HG02852 (cell line): ENCODE measurements around the gene ADARB2.
A peak's percentile ranks its signal among the peaks of the same experiment; 100 is the strongest.
"Not testable (repeated sequence)": the region's sequence is repeated elsewhere in the genome, so short reads cannot be mapped to it uniquely, and the experiment has no call there.

Experiments
- ATAC-seq: cut with Tn5 transposase; IDR thresholded peaks from one replicate; pipeline ENCODE4 v1.9.1; 2021; ENCODE audit warnings: mild to moderate bottlenecking, moderate library complexity; ENCODE audit not compliant: unreplicated experiment

Gene ADARB2

GRCh38 chr10:1737222-1738061 lies at the start of gene ADARB2:
Gene ADARB2, minus strand, starts transcription at chr10:1737525.
- ATAC-seq: peak; percentile 72

DNA sequence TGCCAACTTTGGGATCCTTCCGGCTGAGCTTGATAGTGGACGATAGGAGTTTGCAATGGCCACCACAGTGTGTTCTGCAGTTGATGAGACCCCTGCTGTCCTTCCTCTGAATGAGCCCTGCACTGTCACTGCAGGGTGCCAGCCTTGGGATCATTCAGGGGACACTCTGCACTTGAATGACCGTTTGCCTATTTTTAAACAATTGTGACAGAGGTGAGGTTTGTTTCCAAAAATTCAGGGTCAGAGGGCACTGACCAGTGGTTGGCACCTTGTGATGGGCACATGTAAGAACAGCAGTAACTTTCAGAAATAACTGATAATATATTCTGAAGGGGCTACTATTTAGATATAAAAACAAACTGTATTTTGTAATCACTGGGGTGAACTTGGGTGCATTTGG lies 48.5 kb upstream of the ADARB2 start:
- no peak for ATAC-seq

DNA sequence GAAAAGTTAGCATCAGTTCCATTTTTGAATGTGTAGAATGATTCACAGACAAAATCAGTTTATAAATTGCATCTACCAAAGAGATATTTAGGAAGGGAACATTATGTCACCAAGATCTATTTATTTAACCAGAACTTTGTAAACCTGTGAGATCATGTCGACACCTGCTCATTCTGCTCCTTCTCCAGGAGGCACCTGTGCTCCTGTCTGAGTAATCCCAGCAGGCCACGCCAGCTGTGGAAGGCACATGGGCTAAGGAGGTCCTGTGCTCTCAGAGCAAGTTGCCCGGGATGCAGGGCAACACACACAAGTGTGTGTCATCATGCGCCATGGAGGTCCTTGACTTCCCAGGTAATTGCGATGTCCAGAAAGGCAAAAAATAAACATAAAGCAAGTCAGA lies 45.5 kb upstream of the ADARB2 start:
- no peak for ATAC-seq

DNA sequence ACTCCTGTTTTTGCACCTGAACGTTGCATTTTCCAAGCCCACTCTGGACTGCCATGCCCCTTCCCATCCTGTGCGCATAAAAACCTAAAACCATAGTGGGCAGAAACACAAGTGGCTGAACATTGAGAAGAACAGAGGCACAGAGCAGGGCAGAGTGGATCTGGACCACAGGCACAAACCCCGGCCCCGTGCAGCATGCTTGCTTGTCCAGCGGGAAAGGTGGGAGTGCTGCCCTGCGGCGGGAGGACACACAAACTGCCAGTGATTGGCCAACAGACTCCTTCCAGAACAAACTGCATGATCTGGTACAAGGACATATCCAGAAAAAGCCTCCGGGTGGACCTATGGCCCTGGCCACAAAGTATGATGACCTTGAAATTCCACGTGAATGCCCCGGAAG lies 42.5 kb upstream of the ADARB2 start:
- ATAC-seq: no peak

GRCh38 chr10:1778375-1778969 lies 41.1 kb upstream of the ADARB2 start:
- ATAC-seq: no peak

DNA sequence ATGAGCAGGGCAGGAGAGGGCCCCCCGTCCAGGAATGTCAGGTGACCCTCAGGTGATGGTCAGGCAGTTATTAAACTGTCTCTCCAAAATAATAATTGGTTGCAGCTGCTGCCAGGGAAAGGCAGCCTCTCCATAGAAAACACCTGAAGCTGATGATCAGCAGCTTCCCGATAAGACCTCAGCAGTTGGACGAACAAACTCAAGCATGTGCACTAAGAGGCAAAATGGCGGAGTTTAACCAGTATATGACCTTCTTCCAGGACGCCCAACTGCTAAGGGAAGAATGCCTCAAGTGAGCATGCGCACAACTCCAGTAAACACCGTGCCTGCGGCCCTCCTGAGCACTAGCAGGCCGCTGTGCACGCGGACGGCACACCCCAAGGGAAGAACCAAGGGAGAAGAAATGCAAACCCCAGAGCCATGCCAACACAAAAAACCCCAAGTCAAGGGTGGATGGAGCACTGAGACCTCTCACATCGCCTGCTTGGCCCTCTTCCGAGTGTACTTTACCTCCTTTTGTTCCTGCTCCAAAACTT lies 38.9 kb upstream of the ADARB2 start:
- no peak for ATAC-seq

- ATAC-seq: no peak
These were observed 37.5 kb upstream of the ADARB2 start for GRCh38 chr10:1774796-1775195.

DNA sequence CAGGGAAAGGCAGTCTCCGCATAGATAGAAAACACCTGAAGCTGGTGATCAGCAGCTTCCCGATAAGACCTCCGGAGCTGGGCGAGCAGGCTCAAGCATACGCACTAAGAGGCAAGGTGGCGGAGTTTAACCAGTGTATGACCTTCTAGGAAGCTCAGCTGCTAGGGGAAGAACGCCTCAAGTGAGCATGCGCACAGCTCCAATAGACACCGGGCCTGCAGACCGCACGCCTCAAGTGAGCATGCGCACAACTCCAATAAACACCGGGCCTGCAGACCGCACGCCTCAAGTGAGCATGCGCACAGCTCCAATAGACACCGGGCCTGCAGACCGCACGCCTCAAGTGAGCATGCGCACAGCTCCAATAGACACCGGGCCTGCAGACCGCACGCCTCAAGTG lies 35.9 kb upstream of the ADARB2 start:
- not testable (repeated sequence) for ATAC-seq

DNA sequence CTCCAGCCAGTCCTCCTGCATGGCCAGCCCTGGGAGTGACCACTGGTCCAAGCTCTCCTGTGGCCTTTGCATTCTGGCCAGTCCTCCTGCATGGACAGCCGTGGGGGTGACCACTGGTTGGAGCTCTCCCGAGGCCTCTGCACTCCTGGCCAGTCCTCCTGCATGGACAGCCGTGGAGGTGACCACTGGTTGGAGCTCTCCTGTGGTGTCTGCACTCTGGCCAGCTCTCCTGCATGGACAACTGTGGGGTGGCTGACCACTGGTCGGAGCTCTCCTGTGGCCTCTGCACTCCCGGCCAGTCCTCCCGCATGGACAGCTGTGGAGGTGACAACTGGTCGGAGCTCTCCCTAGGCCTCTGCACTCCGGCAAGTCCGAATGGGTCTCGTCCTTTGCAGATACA lies 28.7 kb upstream of the ADARB2 start:
- no peak for ATAC-seq

DNA sequence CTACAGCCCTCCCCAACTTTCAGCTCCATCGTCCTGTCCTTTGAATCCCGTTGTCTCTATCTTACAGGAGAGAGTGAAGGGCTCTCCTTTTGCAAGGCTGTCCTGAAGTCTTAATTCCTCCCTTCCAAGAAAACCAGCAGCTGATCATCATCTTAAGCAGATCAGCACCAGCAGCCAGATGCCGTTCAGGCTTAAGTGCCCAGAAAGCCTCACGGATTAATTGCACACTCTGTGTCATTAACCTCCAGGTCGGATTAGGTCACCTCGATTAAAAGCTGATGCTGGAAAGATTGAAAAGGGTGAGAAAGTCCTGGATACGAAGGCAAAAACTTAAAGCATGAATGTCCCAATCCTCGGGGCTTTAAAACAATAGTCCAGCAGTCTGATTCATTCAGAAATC lies 24.8 kb upstream of the ADARB2 start:
- no peak for ATAC-seq

DNA sequence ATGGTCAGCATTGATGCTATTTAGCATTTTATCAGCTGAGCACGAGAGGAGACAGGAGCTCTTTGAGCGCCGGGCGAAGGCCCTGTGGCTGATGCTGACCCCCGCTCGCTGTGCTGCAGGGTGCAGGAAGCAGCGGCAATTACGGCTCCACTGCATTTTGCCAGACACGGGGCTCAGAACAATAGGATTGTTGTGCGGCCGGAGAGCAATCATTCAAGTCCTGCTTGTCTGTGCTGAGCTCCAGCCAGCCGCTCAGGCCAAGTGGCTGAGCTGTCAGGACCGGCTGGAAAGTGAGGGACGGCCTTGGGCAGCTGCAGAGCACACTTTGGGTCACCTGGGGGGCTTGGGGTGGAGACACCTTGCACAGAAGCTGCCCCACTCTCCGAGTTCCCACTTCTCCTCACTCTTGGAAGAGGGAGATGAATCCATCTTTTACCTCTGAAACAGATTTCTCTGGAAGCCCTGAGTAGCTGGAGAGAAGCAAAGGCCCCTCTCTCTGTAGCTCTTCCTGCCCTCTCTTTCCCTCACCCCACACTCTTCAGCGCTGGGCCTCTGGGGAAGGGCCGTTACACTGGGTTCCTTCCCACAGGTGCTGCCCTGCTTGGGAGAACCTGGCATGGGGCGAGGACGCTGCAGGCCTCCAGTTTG lies 17.3 kb upstream of the ADARB2 start:
- ATAC-seq: no peak

DNA sequence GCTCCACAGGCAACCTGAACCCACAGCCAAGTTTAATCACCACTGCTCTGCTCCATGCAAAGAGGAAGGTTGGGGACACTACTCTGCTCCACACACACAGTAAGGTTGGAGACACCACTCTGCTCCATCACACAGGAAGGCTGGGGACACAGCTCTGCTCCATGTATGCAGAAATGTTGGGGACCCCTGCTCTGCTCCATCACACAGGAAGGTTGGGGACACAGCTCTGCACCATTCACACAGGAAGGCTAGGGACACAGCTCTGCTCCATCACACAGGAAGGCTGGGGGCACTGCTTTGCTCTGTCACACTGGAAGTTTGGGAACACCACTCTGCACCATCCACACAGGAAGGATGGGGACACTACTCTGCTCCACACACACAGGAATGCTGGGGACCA lies 14.8 kb upstream of the ADARB2 start:
- no peak for ATAC-seq

GRCh38 chr10:1747590-1748157 lies 10.3 kb upstream of the ADARB2 start:
- ATAC-seq: peak; percentile 51

GRCh38 chr10:1746796-1747195 lies 9.5 kb upstream of the ADARB2 start:
- no peak for ATAC-seq

- no peak for ATAC-seq
These were observed 8.6 kb upstream of the ADARB2 start for GRCh38 chr10:1745780-1746456.

DNA sequence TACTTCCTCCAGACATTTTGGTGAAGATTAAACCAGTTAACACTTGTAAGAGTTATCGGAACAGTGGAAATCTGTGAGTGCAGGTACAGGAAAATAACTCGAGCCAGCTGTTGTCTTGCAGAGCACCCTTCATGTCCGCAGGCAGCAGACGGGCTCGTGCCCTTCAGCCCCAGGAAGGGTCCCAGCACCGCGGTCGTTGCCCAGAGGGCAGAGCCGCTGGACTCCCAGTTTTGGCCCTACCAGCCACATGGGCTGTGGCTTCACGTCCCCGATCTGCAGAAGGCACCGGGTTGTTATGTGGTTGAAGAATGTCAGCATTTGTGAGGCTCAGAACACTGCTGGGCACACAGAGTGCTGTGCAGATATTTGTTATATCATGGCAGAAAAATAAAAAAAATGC lies 7.2 kb upstream of the ADARB2 start:
- ATAC-seq: no peak

DNA sequence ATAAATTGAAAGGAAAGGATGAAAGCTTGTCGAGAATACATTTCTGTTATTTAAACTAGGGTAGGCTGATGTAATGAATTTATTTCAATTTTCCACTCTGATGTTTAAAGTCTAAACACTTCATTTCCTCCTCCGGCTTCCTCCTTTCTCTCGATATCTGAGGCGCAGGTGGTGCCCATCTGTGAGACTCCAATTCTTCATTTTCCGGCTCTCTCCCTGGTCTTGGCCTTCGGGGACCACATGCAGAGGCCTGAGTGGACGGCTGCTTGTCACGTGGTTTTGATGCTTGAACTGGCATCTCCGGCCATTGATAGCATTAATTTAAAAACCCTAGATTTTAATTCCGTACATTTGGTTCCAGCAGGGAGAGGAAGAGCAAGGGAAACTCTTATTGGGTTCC lies 5.8 kb upstream of the ADARB2 start:
- ATAC-seq: no peak

DNA sequence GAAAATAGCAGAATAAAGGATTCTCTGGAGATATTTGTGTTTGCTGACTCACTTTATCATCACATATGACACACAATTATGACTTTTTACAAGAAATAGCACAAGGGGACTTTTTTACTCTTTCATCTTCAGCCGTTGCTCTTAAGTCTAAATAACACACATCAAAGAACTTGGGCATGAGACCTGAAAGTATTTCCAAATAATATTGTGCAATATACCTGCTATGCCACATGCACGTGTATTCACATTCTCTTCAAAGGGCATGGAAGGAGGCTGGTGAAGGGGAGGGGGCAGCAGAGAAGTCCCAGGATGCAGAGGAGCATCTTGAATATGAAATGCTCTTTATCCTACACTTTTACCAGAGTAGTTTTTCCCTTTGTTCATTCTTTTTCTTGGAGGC lies 4.1 kb upstream of the ADARB2 start:
- ATAC-seq: no peak

DNA sequence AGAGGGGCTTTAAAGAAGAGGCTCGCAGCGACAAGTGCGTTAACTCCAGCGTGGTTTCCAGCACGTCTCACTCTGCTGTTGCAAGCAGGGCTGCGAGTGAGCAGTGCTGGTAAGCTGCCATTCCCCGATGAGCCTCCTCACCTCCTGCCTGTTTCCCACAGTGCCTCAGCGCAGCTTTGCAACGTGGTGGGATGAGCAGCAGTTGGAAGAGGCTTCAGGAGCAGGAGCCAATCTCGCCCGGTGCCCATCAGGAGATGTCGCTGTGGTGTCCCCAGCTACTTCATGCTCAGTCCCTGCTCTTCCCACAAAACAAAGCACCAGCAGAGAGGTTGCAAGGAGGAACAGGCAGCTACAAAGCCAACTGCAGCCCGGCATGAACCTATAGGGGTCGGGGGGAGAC lies 2.4 kb upstream of the ADARB2 start:
- no peak for ATAC-seq

- ATAC-seq: peak; percentile 61
These were observed 1.6 kb upstream of the ADARB2 start for GRCh38 chr10:1738950-1739349.

- ATAC-seq: no peak
These were observed 428 bp downstream of the ADARB2 start for GRCh38 chr10:1736972-1737221.
